Right renal pelvis (tissue), 4 donors: Measurements from ENCODE around the gene CYP26B1. TPM values are rescaled to one million over a fixed set of nuclear protein-coding genes. Genes with fewer than 3 reads are reported as not detected.

ENCODE experiments used
- DNase-seq, 4 donors: peaks; one replicate each; pipeline ENCODE4 v3.0.0-alpha.2; 2013; ENCODE audit warnings: low read depth in 4 of 4, low spot score in 3 of 4, missing footprints in 1 of 4
- polyA plus RNA-seq, 4 donors: library from polyadenylated mRNA; unstranded; fragments of 120-200 nt; gene quantifications; one replicate each; pipeline ENCODE4 v1.2.1, GENCODE V29; 2013; ENCODE audit not compliant: insufficient read length in 4 of 4

CYP26B1 gene
- polyA plus RNA-seq, 4 donors: 14.8 to 20.6 (median 16.4) TPM

GRCh38 chr2:72130659-72131360 is 16.9 kb downstream of the CYP26B1 start:
- no peak for DNase-seq

GRCh38 chr2:72129681-72130340 is 17.9 kb downstream of the CYP26B1 start:
- no peak for DNase-seq

GRCh38 chr2:72128843-72129227 is 18.8 kb downstream of the CYP26B1 start:
- no peak for DNase-seq

- DNase-seq: no peak
Observed at GRCh38 chr2:72128059-72128842, 19.4 kb downstream of the CYP26B1 start.

GRCh38 chr2:72127401-72128058 is 20.1 kb downstream of the CYP26B1 start:
- DNase-seq: no peak

GRCh38 chr2:72126186-72127100 is 21.2 kb downstream of the CYP26B1 start:
- DNase-seq: no peak

- no peak for DNase-seq
Observed at GRCh38 chr2:72124376-72124775, 23.3 kb downstream of the CYP26B1 start.

- DNase-seq: no peak
Observed at GRCh38 chr2:72121153-72121552, 26.5 kb downstream of the CYP26B1 start.

- no peak for DNase-seq
Observed at GRCh38 chr2:72118951-72119350, 28.7 kb downstream of the CYP26B1 start.

- DNase-seq: no peak
Observed at GRCh38 chr2:72118386-72118785, 29.3 kb downstream of the CYP26B1 start.

GRCh38 chr2:72117718-72118117 is 29.9 kb downstream of the CYP26B1 start:
- DNase-seq: no peak

GRCh38 chr2:72117029-72117428 is 30.6 kb downstream of the CYP26B1 start:
- DNase-seq: no peak

- DNase-seq: no peak
Observed at GRCh38 chr2:72116081-72116533, 31.6 kb downstream of the CYP26B1 start.

- DNase-seq: no peak
Observed at GRCh38 chr2:72115110-72116080, 32.3 kb downstream of the CYP26B1 start.

- no peak for DNase-seq
Observed at GRCh38 chr2:72114693-72115051, 33.0 kb downstream of the CYP26B1 start.

- no peak for DNase-seq
Observed at GRCh38 chr2:72113847-72114692, 33.6 kb downstream of the CYP26B1 start.

- no peak for DNase-seq
Observed at GRCh38 chr2:72112981-72113846, 34.4 kb downstream of the CYP26B1 start.
